ENCODE data around the gene MAPKBP1. TPM values are rescaled to one million over a fixed set of nuclear protein-coding genes. Genes with fewer than 3 reads are reported as not detected.

Gene MAPKBP1
- total RNA-seq, 1 experiment from 2014 or later = 13.7 TPM

DNA sequence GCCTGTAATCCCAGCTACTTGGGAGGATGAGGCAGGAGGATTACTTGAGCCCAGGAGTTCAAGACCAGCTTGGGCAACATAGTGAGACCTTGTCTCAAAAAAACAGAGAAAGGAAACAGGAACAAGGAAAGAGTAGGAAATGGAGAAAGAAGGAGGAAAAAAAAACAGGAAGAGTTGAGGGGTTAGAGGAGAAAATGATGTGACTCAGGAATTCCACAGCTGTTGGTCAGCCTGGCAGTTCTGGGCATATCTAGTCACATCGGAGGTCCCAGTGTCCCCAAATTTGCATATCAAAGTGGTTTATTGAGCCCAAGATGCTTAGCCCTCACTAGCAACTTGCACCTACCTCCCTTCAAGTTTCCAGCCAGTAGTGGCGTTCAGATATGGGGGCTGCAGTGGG is 34.8 kb downstream of the MAPKBP1 start:
- H4K8ac ChIP-seq (replicated peaks; ENCODE audit: insufficient read length, low read depth, low read length) = no peak overlapping the region
- H3K23ac ChIP-seq (ENCODE audit: insufficient read length, low read depth, low read length) = no peak overlapping the region
- no peaks in the 10 kb centered on the region for H3K79me2 ChIP-seq (ENCODE audit: insufficient read depth, low read length)
- H4K5ac ChIP-seq (ENCODE audit: insufficient read length, low read depth, low read length) = no peak overlapping the region
- H3K27ac ChIP-seq (ENCODE audit: insufficient read length, low read depth, low read length) = no peak overlapping the region
- no peak overlapping the region for H3K14ac ChIP-seq (ENCODE audit: insufficient read depth, low read length)
- TF ChIP-seq, protein P1, sequence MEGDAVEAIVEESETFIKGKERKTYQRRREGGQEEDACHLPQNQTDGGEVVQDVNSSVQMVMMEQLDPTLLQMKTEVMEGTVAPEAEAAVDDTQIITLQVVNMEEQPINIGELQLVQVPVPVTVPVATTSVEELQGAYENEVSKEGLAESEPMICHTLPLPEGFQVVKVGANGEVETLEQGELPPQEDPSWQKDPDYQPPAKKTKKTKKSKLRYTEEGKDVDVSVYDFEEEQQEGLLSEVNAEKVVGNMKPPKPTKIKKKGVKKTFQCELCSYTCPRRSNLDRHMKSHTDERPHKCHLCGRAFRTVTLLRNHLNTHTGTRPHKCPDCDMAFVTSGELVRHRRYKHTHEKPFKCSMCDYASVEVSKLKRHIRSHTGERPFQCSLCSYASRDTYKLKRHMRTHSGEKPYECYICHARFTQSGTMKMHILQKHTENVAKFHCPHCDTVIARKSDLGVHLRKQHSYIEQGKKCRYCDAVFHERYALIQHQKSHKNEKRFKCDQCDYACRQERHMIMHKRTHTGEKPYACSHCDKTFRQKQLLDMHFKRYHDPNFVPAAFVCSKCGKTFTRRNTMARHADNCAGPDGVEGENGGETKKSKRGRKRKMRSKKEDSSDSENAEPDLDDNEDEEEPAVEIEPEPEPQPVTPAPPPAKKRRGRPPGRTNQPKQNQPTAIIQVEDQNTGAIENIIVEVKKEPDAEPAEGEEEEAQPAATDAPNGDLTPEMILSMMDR (conservative IDR thresholded peaks at IDR 0.05) = no peak
- no peak overlapping the region for H3K4ac ChIP-seq (ENCODE audit: low read depth, low read length)
- no peak overlapping the region for H2BK5ac ChIP-seq (ENCODE audit: insufficient read length, low read length)
- no peaks in the 10 kb centered on the region; a peak in 1 of 7 replicates for H3K36me3 Mint-ChIP-seq (ENCODE audit: insufficient read depth in 1 of 3, low read depth in 3 of 3)
- no peaks in the 10 kb centered on the region for H3K79me1 ChIP-seq (ENCODE audit: insufficient read depth, low read depth, low read length, poor library complexity, severe bottlenecking)
- H2BK15ac ChIP-seq (ENCODE audit: low read depth, low read length) = no peak overlapping the region
- no peak overlapping the region for H3K9ac ChIP-seq (ENCODE audit: extremely low read depth, insufficient read length, low read length)
- no peak overlapping the region for H4K91ac ChIP-seq (ENCODE audit: insufficient read length, low read depth, low read length)
- H3K56ac ChIP-seq (ENCODE audit: insufficient read length, low read depth, low read length) = no peak overlapping the region
- H3K4me2 ChIP-seq (ENCODE audit: insufficient read depth, insufficient read length, low read length) = no peak overlapping the region
- H2AFZ ChIP-seq (ENCODE audit: low read length) = no peak overlapping the region
- H2BK20ac ChIP-seq (ENCODE audit: low read depth, low read length, poor library complexity, severe bottlenecking) = no peak overlapping the region
- peaks cover 5 to 16% of the 10 kb centered on the region in 2 experiments for H3K4me1 Mint-ChIP-seq
- H3K23me2 ChIP-seq (ENCODE audit: insufficient read length, low read depth, low read length, poor library complexity, severe bottlenecking) = no peaks in the 10 kb centered on the region
- no peaks in the 10 kb centered on the region for H3K9me3 ChIP-seq (ENCODE audit: control insufficient read depth, low read depth, low read length)
- no CpG with 5 or more reads among the region's 2 CpGs for WGBS (ENCODE audit: extremely low coverage, insufficient read length, low lambda C conversion rate)
- no peak overlapping the region for H3T11ph ChIP-seq (ENCODE audit: low read length)
- H3K9me3 Mint-ChIP-seq = no peaks in the 10 kb centered on the region; a peak in 1 of 5 replicates
- no peaks in the 10 kb centered on the region for H3K4me1 ChIP-seq (ENCODE audit: insufficient read depth, low read length)
- H4K20me1 ChIP-seq (ENCODE audit: control insufficient read depth, insufficient read depth, insufficient read length) = no peaks in the 10 kb centered on the region
- H2BK120ac ChIP-seq (ENCODE audit: low read depth, low read length, poor library complexity, severe bottlenecking) = no peak overlapping the region
- peak overlapping the region in 1 of 3 experiments; percentile 15; a peak in 1 of 7 replicates for H3K27ac Mint-ChIP-seq
- no peaks in the 10 kb centered on the region for H3K27me3 Mint-ChIP-seq (ENCODE audit: low read depth)
- H3K18ac ChIP-seq (ENCODE audit: insufficient read length, low read depth, low read length) = no peak overlapping the region
- H3K27me3 ChIP-seq (ENCODE audit: insufficient read depth, low read length) = no peaks in the 10 kb centered on the region
- H2AK5ac ChIP-seq (ENCODE audit: insufficient read length, low read length) = no peak overlapping the region
- no peak for DNase-seq
- no peak overlapping the region for H2BK12ac ChIP-seq (ENCODE audit: insufficient read length, low read depth, low read length)
- H3K4me3 Mint-ChIP-seq = no peak overlapping the region
